Erythroblast (primary cell): Measurements from ENCODE around the gene MST1.

Experiments
- GATA1 ChIP-seq: IDR thresholded peaks from 2 replicates; pipeline ENCODE4 v1.6.1; 2011; ENCODE audit warnings: low read depth, mild to moderate bottlenecking, control low read depth, low read length, moderate library complexity
- POLR2A ChIP-seq: IDR thresholded peaks from 2 replicates; pipeline ENCODE4 v1.6.1; 2011; ENCODE audit warnings: mild to moderate bottlenecking, low read length

DNA sequence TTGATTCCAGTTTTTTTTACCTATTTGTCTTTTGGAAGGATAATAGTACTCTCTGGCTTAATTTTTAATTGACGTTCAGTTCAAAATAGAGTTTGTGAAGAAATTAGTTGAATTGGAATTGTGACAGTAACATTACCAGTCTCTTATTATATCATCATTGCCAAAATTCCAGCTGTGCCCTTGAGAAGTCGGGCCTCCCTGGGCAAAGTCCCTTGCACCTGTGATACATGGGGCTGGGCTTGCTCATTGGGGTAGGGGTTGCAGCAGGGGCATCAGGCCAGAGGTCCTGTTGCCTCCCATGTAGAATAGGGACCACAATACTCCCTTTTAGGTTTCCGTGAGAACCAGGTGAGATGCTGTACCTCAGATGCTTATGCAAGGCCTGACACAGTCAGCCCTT is 43.0 kb downstream of the MST1 start:
- no peak for TF ChIP-seq POLR2A
- no peak for TF ChIP-seq GATA1
